GM23338 (cell line): ENCODE results near the gene CCDC188.

ENCODE experiments used
- CREB1 ChIP-seq: fragments of 250-450 bp; sonication (Bioruptor Pico); IDR thresholded peaks from 2 replicates; pipeline ENCODE4 v1.5.0; 2020; ENCODE audit warnings: low read depth, mild to moderate bottlenecking, moderate library complexity
- CTCF ChIP-seq, 2 experiments: fragments of 200-600 bp in 1 of 2; sonication (generic) in 1 of 2; conservative IDR thresholded peaks; 2 replicates each; pipeline versions ENCODE4 v1.5.1 to v1.6.1; 2016 to 2017; ENCODE audit warnings: antibody characterized with exemption in 2 of 2, low read depth in 2 of 2, mild to moderate bottlenecking in 2 of 2, moderate library complexity in 1 of 2
- ETS1 ChIP-seq: IDR thresholded peaks from 2 replicates; pipeline ENCODE4 v1.6.1; 2016; ENCODE audit warnings: antibody characterized with exemption
- EZH2 ChIP-seq: fragments of 200-600 bp; sonication (generic); IDR thresholded peaks from one replicate; pipeline ENCODE4 v1.8.0; 2017; ENCODE audit warnings: antibody characterized with exemption, mild to moderate bottlenecking, low read depth; ENCODE audit not compliant: unreplicated experiment
- EZH2phosphoT487 ChIP-seq: fragments of 200-600 bp; sonication (generic); IDR thresholded peaks from one replicate; pipeline ENCODE4 v1.8.1; 2018; ENCODE audit warnings: antibody characterized with exemption; ENCODE audit not compliant: unreplicated experiment
- JUNB ChIP-seq: IDR thresholded peaks from one replicate; pipeline ENCODE4 v1.6.1; 2016; ENCODE audit warnings: antibody characterized with exemption; ENCODE audit not compliant: unreplicated experiment
- NANOG ChIP-seq: IDR thresholded peaks from 2 replicates; pipeline ENCODE4 v1.6.1; 2016; ENCODE audit warnings: antibody characterized with exemption, borderline replicate concordance
- POLR2AphosphoS5 ChIP-seq: IDR thresholded peaks from 2 replicates; pipeline ENCODE4 v1.6.1; 2016; ENCODE audit warnings: antibody characterized with exemption, low read depth
- REST ChIP-seq: IDR thresholded peaks from one replicate; pipeline ENCODE4 v1.6.1; 2018; ENCODE audit warnings: antibody characterized with exemption; ENCODE audit not compliant: unreplicated experiment
- STAT1 ChIP-seq: IDR thresholded peaks from one replicate; pipeline ENCODE4 v1.6.1; 2016; ENCODE audit warnings: antibody characterized with exemption; ENCODE audit not compliant: unreplicated experiment
- ZNF114 ChIP-seq: fragments of 250-450 bp; sonication (Bioruptor Pico); IDR thresholded peaks from 2 replicates; pipeline ENCODE4 v1.5.0; 2020; ENCODE audit warnings: mild to moderate bottlenecking, moderate library complexity
- ZNF331 ChIP-seq: fragments of 250-450 bp; sonication (Bioruptor Pico); IDR thresholded peaks from 2 replicates; pipeline ENCODE4 v1.5.0; 2020; ENCODE audit warnings: low read depth, mild to moderate bottlenecking, moderate library complexity
- ZNF462 ChIP-seq: fragments of 250-450 bp; sonication (Bioruptor Pico); IDR thresholded peaks from 2 replicates; pipeline ENCODE4 v1.5.0; 2020; ENCODE audit warnings: mild to moderate bottlenecking, moderate library complexity

GRCh38 chr22:20115691-20116375 lies 35.0 kb downstream of the CCDC188 start, which contains the start of gene RANBP1:
- no peak for TF ChIP-seq EZH2
- TF ChIP-seq POLR2AphosphoS5: no peak
- no peak for TF ChIP-seq CREB1 (CRISPR knock-in tag)
- TF ChIP-seq STAT1: no peak
- TF ChIP-seq CTCF (conservative IDR thresholded peaks at IDR 0.05; ENCODE audit: low read depth in 2 of 2): 0 out of 4 replicates have a peak, but pooled peaks of 1 of the 2 experiments have one; percentile 16
- no peak for TF ChIP-seq ETS1
- no peak for TF ChIP-seq ZNF331
- no peak for TF ChIP-seq REST
- TF ChIP-seq EZH2phosphoT487: no peak
- TF ChIP-seq JUNB: no peak
- no peak for TF ChIP-seq NANOG
- no peak for TF ChIP-seq ZNF462 (CRISPR knock-in tag)
- no peak for TF ChIP-seq ZNF114
